H1 (cell line): ENCODE results near the gene KCTD10. TPM values are rescaled to one million over a fixed set of nuclear protein-coding genes. Genes with fewer than 3 reads are reported as not detected.

ENCODE experiments used
- CTCF ChIA-PET: fragments of 300-600 bp; sonication (Branson Sonifier 250); formaldehyde crosslinking; loops from one replicate; lab custom pipeline; 2021; ENCODE audit not compliant: partially characterized antibody; lab: Charles Lee
- POLR2A ChIA-PET: fragments of 300-600 bp; sonication (Branson Sonifier 250); formaldehyde crosslinking; loops from one replicate; lab custom pipeline; 2021; ENCODE audit warnings: inconsistent platforms; ENCODE audit not compliant: partially characterized antibody; lab: Charles Lee
- DNase-seq, 2 experiments: peaks; one replicate each; pipeline versions ENCODE4 v3.0.0 to v3.0.0-alpha.2; 2010 to 2022; ENCODE audit warnings: low spot score in 2 of 2, low read depth in 1 of 2, mixed read lengths in 1 of 2
- FAIRE-seq: peaks from 2 replicates; lab custom pipeline; 2011; peaks lifted over from hg19 to GRCh38; lab: Jason Lieb, UNC
- H2AFZ ChIP-seq: 2 replicates; pipeline ENCODE4 v1.8.1; 2012; ENCODE audit warnings: low read length, inconsistent platforms
- H2AK5ac ChIP-seq: 2 replicates; pipeline ENCODE4 v1.6.1; 2013; ENCODE audit warnings: low read depth, low read length
- H2BK120ac ChIP-seq: replicated peaks from 2 replicates; pipeline ENCODE3; 2013; ENCODE audit warnings: low read depth, low read length, inconsistent platforms
- H2BK12ac ChIP-seq: 2 replicates; pipeline ENCODE4 v1.6.1; 2013; ENCODE audit warnings: low read depth, low read length
- H2BK15ac ChIP-seq: 2 replicates; pipeline ENCODE4 v1.6.1; 2013; ENCODE audit warnings: low read length
- H2BK20ac ChIP-seq: 2 replicates; pipeline ENCODE4 v1.6.1; 2013; ENCODE audit warnings: low read length
- H2BK5ac ChIP-seq: 2 replicates; pipeline ENCODE4 v1.6.1; 2013; ENCODE audit warnings: low read depth, low read length
- H3K14ac ChIP-seq: 2 replicates; pipeline ENCODE4 v1.6.1; 2013; ENCODE audit warnings: inconsistent platforms; ENCODE audit not compliant: insufficient read length
- H3K18ac ChIP-seq: 2 replicates; pipeline ENCODE4 v1.6.1; 2013; ENCODE audit warnings: low read length; ENCODE audit errors: extremely low read depth
- H3K23ac ChIP-seq: 2 replicates; pipeline ENCODE4 v1.6.1; 2013; ENCODE audit warnings: inconsistent platforms; ENCODE audit not compliant: insufficient read length
- H3K23me2 ChIP-seq: 2 replicates; pipeline ENCODE4 v1.6.1; 2013; ENCODE audit warnings: low read depth, low read length
- H3K27ac ChIP-seq: 2 replicates; pipeline ENCODE4 v1.6.1; 2011; ENCODE audit warnings: low read depth, low read length, inconsistent platforms
- H3K27me3 ChIP-seq, 4 experiments: replicated peaks in 1 of 4; 1 replicate in 1 of 4; 2 replicates in 3 of 4; pipeline versions ENCODE4 v1.6.1 to v1.8.1; 2011 to 2013; ENCODE audit warnings: low read length in 3 of 4, mild to moderate bottlenecking in 3 of 4, inconsistent platforms in 2 of 4, mixed read lengths in 2 of 4, moderate library complexity in 1 of 4; ENCODE audit not compliant: control insufficient read depth in 3 of 4, insufficient read depth in 3 of 4; ENCODE audit errors: extremely low read depth in 1 of 4
- H3K36me3 ChIP-seq, 4 experiments: 2 replicates each; pipeline versions ENCODE4 v1.6.1 to v1.8.1; 2011 to 2013; ENCODE audit warnings: mild to moderate bottlenecking in 4 of 4, low read length in 3 of 4, moderate library complexity in 2 of 4, control low read depth in 1 of 4, inconsistent platforms in 1 of 4; ENCODE audit not compliant: insufficient read depth in 4 of 4, control insufficient read depth in 2 of 4
- H3K4ac ChIP-seq: replicated peaks from 2 replicates; pipeline ENCODE3; 2013; ENCODE audit warnings: low read length, low read depth, mixed read lengths, inconsistent platforms; ENCODE audit not compliant: insufficient read length
- H3K4me1 ChIP-seq, 4 experiments: replicated peaks in 1 of 4; 1 replicate in 1 of 4; 2 replicates in 3 of 4; pipeline versions ENCODE4 v1.6.1 to v1.8.1; 2011 to 2013; ENCODE audit warnings: low read length in 3 of 4, inconsistent platforms in 2 of 4, mixed read lengths in 1 of 4; ENCODE audit not compliant: insufficient read depth in 4 of 4, control insufficient read depth in 3 of 4
- H3K4me2 ChIP-seq, 2 experiments: 2 replicates each; pipeline versions ENCODE4 v1.6.1 to v1.8.1; 2011 to 2013; ENCODE audit warnings: low read depth in 2 of 2, low read length in 2 of 2, control low read depth in 1 of 2, inconsistent platforms in 1 of 2, mild to moderate bottlenecking in 1 of 2; ENCODE audit not compliant: insufficient read depth in 1 of 2
- H3K4me3 ChIP-seq, 4 experiments: fragments of 200-600, 300-600 bp in 1 of 4; sonication (generic), shearing (Covaris generic), sonication (Bioruptor Twin) in 1 of 4; 2 replicates each; pipeline versions ENCODE4 v1.5.1 to v1.8.1; 2011 to 2016; ENCODE audit warnings: low read length in 4 of 4, low read depth in 3 of 4, control low read depth in 2 of 4, inconsistent platforms in 2 of 4, mild to moderate bottlenecking in 2 of 4, mixed read lengths in 1 of 4, moderate library complexity in 1 of 4; ENCODE audit not compliant: insufficient read depth in 2 of 4; ENCODE audit errors: extremely low read depth in 1 of 4
- H3K56ac ChIP-seq: replicated peaks from 2 replicates; pipeline ENCODE3; 2013; ENCODE audit warnings: low read depth, mild to moderate bottlenecking, mixed read lengths, low read length, inconsistent platforms; ENCODE audit not compliant: insufficient read length
- H3K79me1 ChIP-seq: 2 replicates; pipeline ENCODE4 v1.6.1; 2013; ENCODE audit warnings: low read depth, low read length, control low read depth
- H3K79me2 ChIP-seq, 2 experiments: 2 replicates each; pipeline versions ENCODE4 v1.6.1 to v1.8.1; 2012 to 2013; ENCODE audit warnings: low read length in 2 of 2, mild to moderate bottlenecking in 2 of 2, inconsistent platforms in 1 of 2; ENCODE audit not compliant: insufficient read depth in 2 of 2, control insufficient read depth in 1 of 2
- H3K9ac ChIP-seq, 4 experiments: replicated peaks in 1 of 4; 1 replicate in 1 of 4; 2 replicates in 3 of 4; pipeline versions ENCODE4 v1.6.1 to v1.8.1; 2011 to 2013; ENCODE audit warnings: low read depth in 3 of 4, low read length in 3 of 4, control low read depth in 2 of 4, mild to moderate bottlenecking in 2 of 4, moderate library complexity in 2 of 4, inconsistent platforms in 1 of 4; ENCODE audit errors: extremely low read depth in 1 of 4
- H3K9me3 ChIP-seq, 2 experiments: 2 replicates each; pipeline versions ENCODE4 v1.6.1 to v1.8.1; 2012 to 2013; ENCODE audit warnings: mild to moderate bottlenecking in 2 of 2, moderate library complexity in 2 of 2, control low read depth in 1 of 2, inconsistent platforms in 1 of 2, low read depth in 1 of 2, low read length in 1 of 2, mixed read lengths in 1 of 2; ENCODE audit not compliant: insufficient read depth in 2 of 2
- H4K20me1 ChIP-seq, 2 experiments: replicated peaks in 1 of 2; 2 replicates each; pipeline versions ENCODE3 to v1.8.1; 2011 to 2013; ENCODE audit warnings: inconsistent platforms in 2 of 2, low read length in 2 of 2, mild to moderate bottlenecking in 1 of 2; ENCODE audit not compliant: insufficient read depth in 2 of 2, control insufficient read depth in 1 of 2
- H4K5ac ChIP-seq: 2 replicates; pipeline ENCODE4 v1.6.1; 2013; ENCODE audit warnings: low read length, low read depth, mixed read lengths, inconsistent platforms; ENCODE audit not compliant: insufficient read length
- H4K8ac ChIP-seq: 2 replicates; pipeline ENCODE4 v1.8.0; 2013; ENCODE audit warnings: mild to moderate bottlenecking, moderate library complexity, low read length, inconsistent platforms; ENCODE audit not compliant: insufficient read depth; ENCODE audit errors: extremely low read depth
- H4K91ac ChIP-seq: replicated peaks from 2 replicates; pipeline ENCODE3; 2013; ENCODE audit warnings: low read length, mixed read lengths, inconsistent platforms; ENCODE audit not compliant: insufficient read length
- BRCA1 ChIP-seq: IDR thresholded peaks from 2 replicates; pipeline ENCODE4 v1.6.1; 2012; ENCODE audit warnings: low read depth, low read length, improper control_type of control experiment
- EP300 ChIP-seq, 2 experiments: IDR thresholded peaks; 1 replicate in 1 of 2; 2 replicates in 1 of 2; pipeline ENCODE4 v1.6.1; 2011 to 2012; ENCODE audit warnings: low read depth in 2 of 2, low read length in 2 of 2, mild to moderate bottlenecking in 2 of 2, borderline replicate concordance in 1 of 2, inconsistent platforms in 1 of 2, moderate library complexity in 1 of 2
- GABPA ChIP-seq: IDR thresholded peaks from 2 replicates; pipeline ENCODE4 v1.6.1; 2011; ENCODE audit warnings: mild to moderate bottlenecking, low read length, moderate library complexity, borderline replicate concordance; ENCODE audit not compliant: insufficient read depth
- JUN ChIP-seq: IDR thresholded peaks from 2 replicates; pipeline ENCODE4 v1.6.1; 2011; ENCODE audit warnings: low read depth, mild to moderate bottlenecking, improper control_type of control experiment, low read length
- KDM4A ChIP-seq: IDR thresholded peaks from one replicate; pipeline ENCODE4 v1.7.1; 2012; ENCODE audit warnings: low read depth, mild to moderate bottlenecking, moderate library complexity, low read length, inconsistent platforms; ENCODE audit not compliant: severe bottlenecking
- KDM5A ChIP-seq: fragments of 200-600 bp; IDR thresholded peaks from 2 replicates; pipeline ENCODE4 v1.7.1; 2012; ENCODE audit warnings: mild to moderate bottlenecking, low read length, inconsistent platforms, mixed read lengths
- MAX ChIP-seq: IDR thresholded peaks from 2 replicates; pipeline ENCODE4 v1.6.1; 2012; ENCODE audit warnings: inconsistent platforms
- RFX5 ChIP-seq: IDR thresholded peaks from 2 replicates; pipeline ENCODE4 v1.6.1; 2011; ENCODE audit warnings: low read depth, low read length, improper control_type of control experiment, borderline replicate concordance
- SIRT6 ChIP-seq: IDR thresholded peaks from one replicate; pipeline ENCODE4 v1.7.1; 2012; ENCODE audit warnings: low read length, inconsistent platforms
- SP2 ChIP-seq: IDR thresholded peaks from 2 replicates; pipeline ENCODE4 v1.6.1; 2012; ENCODE audit warnings: mild to moderate bottlenecking, low read length, inconsistent platforms
- WGBS, 2 experiments: shearing (Covaris generic) in 1 of 2; methylation state at CpG; one replicate each; pipeline versions ENCODE4 v1.1.6 to v1.1.7; 2013 to 2015; ENCODE audit warnings: low lambda C conversion rate in 2 of 2, mixed read lengths in 2 of 2, inconsistent platforms in 1 of 2, low coverage in 1 of 2, missing lambda C conversion rate in 1 of 2; ENCODE audit not compliant: insufficient replicate concordance in 2 of 2, insufficient coverage in 1 of 2, insufficient read length in 1 of 2; ENCODE audit errors: extremely low coverage in 1 of 2, missing lambda C conversion rate in 1 of 2; 5-methylcytosine and 5-hydroxymethylcytosine counted together
- polyA plus RNA-seq, 7 experiments: library from polyadenylated mRNA; depleted of rRNA in 3 of 7; stranded (reverse) in 5 of 7; unstranded in 2 of 7; fragments of >200 nt in 5 of 7; fragments of 200-250 nt in 2 of 7; gene quantifications; 1 replicate in 5 of 7; 2 replicates in 1 of 7; 4 replicates in 1 of 7; pipeline versions ENCODE4 v1.2.1 to v1.2.3, GENCODE V29; 2011 to 2013; ENCODE audit warnings: missing spikeins in 2 of 7, mixed read lengths in 2 of 7
- total RNA-seq: library from RNA; stranded (reverse); fragmentation: NEBNext Ultra II Directional; extraction: Animal tissue kit (Norgen Biotek cat#: 25700); gene quantifications from 2 replicates; pipeline ENCODE4 v1.2.1, GENCODE V29; 2021
- TF ChIP-seq, protein P1 (sequence below): IDR thresholded peaks from 2 replicates; pipeline ENCODE4 v1.6.1; 2012; ENCODE audit warnings: inconsistent platforms

Gene KCTD10
- total and polyA plus RNA-seq, 2 of the 8 experiments (the other 6 are each of a cell fraction or from before 2014, with no cell fraction given): 45.3 to 52.4 TPM

DNA sequence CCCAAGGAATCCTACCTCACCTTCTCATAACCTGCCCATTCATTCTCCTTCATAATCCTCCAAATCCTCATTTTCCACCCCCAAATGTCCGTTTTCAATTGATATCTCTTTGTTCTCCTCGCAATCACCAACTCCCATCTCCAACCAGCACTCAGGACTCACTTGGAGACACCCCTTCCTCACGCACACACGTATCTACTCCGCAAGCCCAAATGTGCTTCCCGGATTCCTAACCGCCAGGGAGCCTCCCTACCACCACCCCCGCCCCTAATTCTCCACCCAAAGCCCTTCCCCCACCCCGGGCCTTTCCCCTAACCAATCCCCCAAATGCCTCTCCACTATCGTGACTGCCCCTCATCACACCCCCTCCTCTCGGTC is 304 bp downstream of the KCTD10 start:
- peaks cover 11% of the 10 kb centered on the region for H3K23me2 ChIP-seq
- H3K4ac ChIP-seq: no peak overlapping the region
- H2BK120ac ChIP-seq: no peak overlapping the region
- ChIA-PET CTCF (interaction anchor here (0.6 to 19.5 kb wide), 4 partner anchors 10 to 90 kb away, joined by 4 to 245 read pairs (median 6); no protein-coding TSS in a partner anchor), POLR2A (interaction anchor here (0.8 to 3.2 kb wide), 9 partner anchors 8 to 110 kb away, joined by 3 to 23 read pairs (median 5); no protein-coding TSS in a partner anchor)
- H4K91ac ChIP-seq: peak overlapping the region; percentile 62
- H3K4me2 ChIP-seq: peak overlapping the region; percentile 87 to 98
- H2BK12ac ChIP-seq: peak overlapping the region; percentile 77; the same call in 1 of the 2 replicates
- H2BK15ac ChIP-seq: peak overlapping the region; percentile 84; the same call in 1 of the 2 replicates
- H2BK5ac ChIP-seq: peak overlapping the region; percentile 92
- 0 to 100% methylated on average over 1 to 10 of the region's 11 CpGs for whole genome bisulfite sequencing, 2 experiments
- peaks cover 0 to 10% (median 5%) of the 10 kb centered on the region in 4 experiments; a peak in 4 of 7 replicates for H3K4me1 ChIP-seq
- peaks cover 6 to 22% of the 10 kb centered on the region in 2 experiments for H4K20me1 ChIP-seq
- H3K4me3 ChIP-seq: peak overlapping the region; percentile 92 to 97 (median 94)
- H3K27me3 ChIP-seq: no peaks in the 10 kb centered on the region
- H2BK20ac ChIP-seq: no peak overlapping the region
- peak overlapping the region; percentile 98 for H3K27ac ChIP-seq
- TF ChIP-seq BRCA1: no peak
- TF ChIP-seq JUN: no peak
- TF ChIP-seq KDM5A: no peak
- TF ChIP-seq MAX: no peak
- TF ChIP-seq EP300 (IDR thresholded peaks at IDR 0.05; ENCODE audit: borderline replicate concordance in 1 of 2, low read depth in 2 of 2, low read length in 2 of 2): no peak
- TF ChIP-seq, protein P1, sequence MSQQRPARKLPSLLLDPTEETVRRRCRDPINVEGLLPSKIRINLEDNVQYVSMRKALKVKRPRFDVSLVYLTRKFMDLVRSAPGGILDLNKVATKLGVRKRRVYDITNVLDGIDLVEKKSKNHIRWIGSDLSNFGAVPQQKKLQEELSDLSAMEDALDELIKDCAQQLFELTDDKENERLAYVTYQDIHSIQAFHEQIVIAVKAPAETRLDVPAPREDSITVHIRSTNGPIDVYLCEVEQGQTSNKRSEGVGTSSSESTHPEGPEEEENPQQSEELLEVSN: no peak
- TF ChIP-seq SP2: no peak
- no peak for TF ChIP-seq RFX5
- TF ChIP-seq GABPA: no peak
- no peak for TF ChIP-seq SIRT6
- no peak for TF ChIP-seq KDM4A
- H3K9ac ChIP-seq: peak overlapping the region; percentile 37 to 92 (median 90)
- peaks cover 42 to 67% of the 10 kb centered on the region in 2 experiments for H3K79me2 ChIP-seq
- no peak overlapping the region for H2AFZ ChIP-seq
- H2AK5ac ChIP-seq: no peak overlapping the region
- H3K36me3 ChIP-seq: peaks cover 0 to 4% (median under 1%) of the 10 kb centered on the region in 4 experiments; a peak in 2 of 8 replicates
- H3K9me3 ChIP-seq: no peaks in the 10 kb centered on the region
- no peak for DNase-seq
- FAIRE-seq: no peak
- peak overlapping the region; percentile 74 for H3K56ac ChIP-seq
- peak overlapping the region; percentile 98 for H4K5ac ChIP-seq
- H3K23ac ChIP-seq: no peak overlapping the region
- peak overlapping the region; percentile 99; the same call in 1 of the 2 replicates for H4K8ac ChIP-seq
- peaks cover 14% of the 10 kb centered on the region for H3K79me1 ChIP-seq
- 0 out of 2 replicates have a peak overlapping the region, but pooled peaks have one; percentile 62 for H3K18ac ChIP-seq
- H3K14ac ChIP-seq: no peak overlapping the region
